HG02970 (cell line): ENCODE data around the gene TWF2.

Experiments used
- ATAC-seq: cut with Tn5 transposase; IDR thresholded peaks from one replicate; pipeline ENCODE4 v1.9.1; 2021; ENCODE audit warnings: mild to moderate bottlenecking, moderate library complexity, moderate number of reproducible peaks; ENCODE audit not compliant: unreplicated experiment, low FRiP score

TWF2 gene

GRCh38 chr3:52226229-52226817 is 12.6 kb downstream of the TWF2 start:
- ATAC-seq, result no peak

DNA sequence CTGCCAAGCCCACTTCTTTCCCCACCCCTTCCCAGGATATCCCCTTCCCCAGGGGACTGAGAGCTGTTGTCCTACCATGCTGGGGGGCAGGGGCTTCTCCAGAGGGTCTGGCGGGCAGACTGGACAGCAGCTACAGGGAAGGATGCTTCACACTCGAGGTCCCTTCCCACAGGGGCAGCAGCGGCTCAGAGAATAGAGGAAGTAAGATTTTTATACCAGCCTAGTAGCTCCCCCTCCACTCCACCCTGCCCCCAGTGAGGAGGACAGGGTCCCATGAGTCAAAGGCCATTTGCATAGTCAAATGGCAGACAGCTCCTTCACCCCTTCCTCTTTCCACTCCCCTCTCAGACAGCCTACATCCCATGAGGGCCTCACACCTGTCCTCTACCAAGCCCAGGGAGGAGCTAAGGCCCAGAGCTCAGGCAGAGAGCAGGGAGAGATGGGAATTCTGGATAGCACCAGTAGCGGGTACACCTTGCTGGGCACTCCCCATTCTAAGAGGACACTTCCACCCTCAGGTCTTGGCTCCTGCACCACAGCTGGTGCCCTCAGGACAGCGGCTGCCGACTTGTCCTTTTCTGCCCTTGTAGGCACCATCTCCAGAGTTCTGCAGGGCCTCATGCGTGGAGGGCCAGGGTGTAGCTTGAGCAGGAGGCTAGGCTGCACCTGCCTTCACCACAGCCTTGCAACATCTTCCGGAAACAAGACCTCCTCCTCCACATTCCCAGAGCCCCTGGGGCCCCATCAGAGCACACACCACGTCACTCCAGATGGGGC is 13.3 kb downstream of the TWF2 start, which contains the start of gene TLR9:
TLR9 (minus strand) TSS at position 194 of the 777 bp plus-strand sequence; CDS start at position 78, 116 bp downstream.
- peak; percentile 60 for ATAC-seq

GRCh38 chr3:52223449-52224408 is 15.2 kb downstream of the TWF2 start:
- ATAC-seq, result no peak

GRCh38 chr3:52222319-52223221 is 16.4 kb downstream of the TWF2 start:
- no peak for ATAC-seq

- ATAC-seq, result no peak
Measured at GRCh38 chr3:52221563-52222318, 17.2 kb downstream of the TWF2 start.

- ATAC-seq, result no peak
Measured at GRCh38 chr3:52221141-52221562, 17.8 kb downstream of the TWF2 start.

DNA sequence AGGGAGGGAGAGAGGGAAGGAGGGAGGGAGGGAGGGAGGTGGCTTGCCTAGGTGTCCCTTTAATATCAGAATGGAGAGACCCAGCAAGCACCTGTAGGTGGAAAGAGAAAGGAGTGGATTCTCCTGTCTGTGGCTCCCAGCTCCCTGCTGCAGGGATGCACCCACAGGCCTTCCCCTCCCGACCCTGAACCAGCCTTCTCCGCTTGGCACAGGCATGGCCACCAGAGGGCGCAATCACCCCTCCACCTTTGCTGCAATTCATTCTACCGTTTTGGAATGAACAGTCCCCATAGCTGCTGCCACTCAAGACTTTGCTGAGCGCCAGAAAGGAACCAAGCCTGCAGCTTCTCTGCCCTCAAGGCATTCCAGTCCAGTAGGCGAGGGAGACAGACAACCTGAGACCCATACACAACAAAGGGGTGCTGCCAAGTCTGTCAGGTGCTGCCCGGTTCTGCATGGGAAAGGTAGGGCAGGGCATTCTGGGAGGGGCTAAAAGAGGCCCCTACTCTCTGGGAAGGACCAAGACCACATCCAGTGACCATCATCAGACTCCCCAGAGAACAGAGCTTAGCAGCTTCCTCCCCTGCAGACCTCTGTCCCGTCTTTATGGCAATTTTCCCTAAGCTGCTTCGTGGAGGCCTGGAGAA is 18.5 kb downstream of the TWF2 start:
- no peak for ATAC-seq

GRCh38 chr3:52218937-52219650 is 19.9 kb downstream of the TWF2 start:
- ATAC-seq, result no peak

- no peak for ATAC-seq
Measured at GRCh38 chr3:52218454-52218853, 20.5 kb downstream of the TWF2 start.

DNA sequence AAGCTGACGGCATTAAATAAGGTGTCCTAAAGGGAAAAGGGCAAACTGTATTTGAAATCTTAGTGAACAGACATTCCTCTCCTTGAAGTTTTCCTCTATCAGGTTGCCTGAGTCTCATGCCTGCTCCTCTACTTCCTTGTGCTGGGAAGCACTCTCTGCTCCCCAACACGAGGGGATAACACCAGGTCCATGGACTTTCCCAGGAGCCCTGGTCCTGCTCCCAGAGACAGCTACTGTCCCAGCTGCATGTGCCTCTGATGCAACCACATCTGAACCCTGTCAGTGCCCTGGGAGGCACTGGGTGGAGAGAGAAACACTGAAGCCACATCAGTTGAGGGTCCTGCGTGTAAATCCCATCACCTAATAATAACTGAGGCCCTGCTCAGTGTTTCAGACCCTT is 20.9 kb downstream of the TWF2 start:
- ATAC-seq, result no peak

DNA sequence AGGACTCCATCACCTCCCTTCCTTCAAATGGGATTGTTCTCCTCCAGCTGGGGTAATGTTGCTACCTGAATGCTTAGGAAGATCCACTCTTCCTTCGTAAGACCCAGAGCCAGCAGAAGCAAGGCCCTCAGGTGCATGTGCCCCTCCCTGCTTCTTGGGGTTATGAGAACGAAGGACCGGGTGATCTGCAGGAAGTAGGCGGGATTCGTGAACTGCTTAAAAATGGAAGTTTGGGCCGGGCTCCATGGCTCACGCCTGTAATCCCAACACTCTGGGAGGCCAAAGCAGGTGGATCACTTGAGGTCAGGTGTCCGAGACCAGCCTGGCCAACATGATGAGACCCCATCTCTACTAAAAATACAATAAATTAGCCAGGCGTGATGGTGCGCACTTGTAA is 21.6 kb downstream of the TWF2 start:
- no peak for ATAC-seq

DNA sequence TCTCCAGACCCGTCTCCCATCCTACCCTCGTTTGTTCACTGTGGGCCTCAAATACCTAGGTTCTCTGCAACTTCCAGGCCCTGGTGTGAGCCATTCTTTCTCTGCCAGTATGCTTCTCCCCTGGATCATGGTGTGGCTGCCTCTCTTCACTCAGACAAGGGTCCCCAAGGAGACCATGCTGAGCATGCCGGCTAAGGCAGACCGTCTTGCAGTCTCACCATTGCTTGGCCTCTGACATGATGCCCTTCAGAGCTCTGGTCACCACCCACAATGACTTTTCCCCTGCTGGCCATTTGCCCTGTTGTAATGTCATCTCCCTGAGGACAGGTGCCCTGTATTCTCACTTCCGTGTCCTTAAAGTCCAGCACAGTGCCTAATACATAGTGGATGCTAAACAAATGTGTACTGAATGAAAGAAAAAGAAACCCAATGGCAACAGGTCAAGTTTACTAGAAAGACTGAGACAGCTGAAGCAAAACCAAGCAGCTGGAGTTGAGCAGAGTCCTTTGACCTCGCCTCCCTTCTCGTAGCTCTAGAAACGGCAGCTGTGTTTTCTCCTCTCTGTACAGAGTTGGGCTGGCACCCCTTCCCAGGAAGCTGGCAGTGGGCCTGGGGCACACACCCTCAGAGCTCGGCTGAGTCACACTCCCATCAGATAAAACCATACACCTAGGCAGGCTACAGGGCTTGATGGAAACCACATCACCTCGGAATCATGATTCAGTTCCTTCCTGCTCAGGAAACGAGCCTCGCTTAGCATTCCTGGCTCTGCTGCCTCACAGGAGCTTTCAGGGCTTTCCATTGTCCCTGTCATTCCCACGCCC is 22.2 kb downstream of the TWF2 start:
- ATAC-seq, result no peak

DNA sequence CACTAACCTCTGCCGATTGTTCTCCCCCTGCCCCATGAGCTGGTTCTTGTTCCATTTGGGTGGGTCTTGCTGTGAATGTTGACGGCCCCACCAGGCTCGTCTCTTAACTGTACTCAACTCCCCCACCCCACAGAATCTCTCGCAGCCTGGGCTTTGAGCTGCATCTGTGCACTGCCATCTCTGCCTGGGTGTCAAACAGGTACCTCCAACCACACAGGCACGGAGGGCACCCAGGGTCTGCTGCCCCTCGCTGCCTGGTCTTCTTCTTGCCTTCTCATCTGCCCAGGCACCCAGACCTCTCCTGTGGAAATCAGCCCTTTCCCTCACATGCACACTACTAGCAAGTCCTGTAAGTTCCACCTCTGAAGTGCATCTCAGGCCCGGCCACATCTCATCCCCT is 23.6 kb downstream of the TWF2 start:
- no peak for ATAC-seq

DNA sequence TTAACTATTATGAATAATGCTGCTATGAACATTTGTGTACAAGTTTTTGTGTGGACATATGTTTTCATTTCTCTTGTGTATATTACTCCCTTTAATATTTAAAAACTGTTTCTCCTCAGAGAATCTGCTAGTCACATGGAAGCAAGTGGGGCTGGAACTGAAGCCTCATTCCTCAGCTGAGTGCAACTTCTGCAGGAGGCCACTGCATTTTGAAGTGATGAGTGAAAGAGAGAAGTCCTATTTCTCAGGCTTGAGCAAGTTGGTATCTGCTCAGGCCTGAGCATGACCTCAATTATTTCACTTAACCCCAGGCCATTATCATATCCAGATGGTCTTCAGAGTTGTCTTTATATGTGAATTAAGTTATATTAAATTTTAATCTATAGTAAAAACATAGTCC is 25.1 kb downstream of the TWF2 start:
- no peak for ATAC-seq

GRCh38 chr3:52213005-52213404 is 26.0 kb downstream of the TWF2 start:
- no peak for ATAC-seq

DNA sequence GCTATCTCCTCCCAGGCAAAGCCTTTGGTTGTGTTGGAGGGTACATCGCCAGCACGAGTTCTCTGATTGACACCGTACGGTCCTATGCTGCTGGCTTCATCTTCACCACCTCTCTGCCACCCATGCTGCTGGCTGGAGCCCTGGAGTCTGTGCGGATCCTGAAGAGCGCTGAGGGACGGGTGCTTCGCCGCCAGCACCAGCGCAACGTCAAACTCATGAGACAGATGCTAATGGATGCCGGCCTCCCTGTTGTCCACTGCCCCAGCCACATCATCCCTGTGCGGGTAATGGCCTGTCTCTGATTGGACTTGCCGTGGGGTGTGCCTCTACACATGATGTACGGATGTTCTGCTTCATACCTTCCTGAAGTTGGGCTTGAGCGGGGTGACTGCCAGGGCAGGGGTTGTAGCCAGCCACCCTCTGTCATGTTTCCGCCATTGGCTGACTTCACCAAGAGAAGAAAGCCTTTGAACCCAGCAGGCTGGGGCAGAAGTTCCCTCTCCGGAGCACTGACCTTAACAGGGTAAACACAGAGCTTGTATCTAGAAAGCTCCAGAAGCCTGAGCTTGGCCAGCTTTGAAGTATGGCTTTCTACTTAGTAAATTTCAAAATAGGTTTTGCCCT is 27.6 kb downstream of the TWF2 start:
- ATAC-seq, result no peak

GRCh38 chr3:52210550-52211046 is 28.4 kb downstream of the TWF2 start:
- no peak for ATAC-seq
